ENCODE data around the gene TMEM272. TPM values are rescaled to one million over a fixed set of nuclear protein-coding genes. Genes with fewer than 3 reads are reported as not detected.

TMEM272 gene
- total and polyA plus RNA-seq, 2 of the 13 experiments (the other 11 are each of a cell fraction or from before 2014, with no cell fraction given), result 0.37 to 0.62 TPM

GRCh38 chr13:51843529-51843928, 1.4 kb downstream of the TMEM272 start:
- ATAC-seq, result no peak
- WGBS (ENCODE audit: low lambda C conversion rate), result 77% methylated on average over 3 of the region's 3 CpGs

More at GRCh38 chr13:51843529-51843928, 1.4 kb downstream of the TMEM272 start:
- no peaks in the 10 kb centered on the region for H3K36me3 ChIP-seq (replicated peaks in 1 of 2; ENCODE audit: control insufficient read depth in 1 of 2, insufficient read depth in 2 of 2, low read length in 2 of 2)
- TF ChIP-seq CTCF (CRISPR knock-in tag; IDR thresholded peaks at IDR 0.05) (no peak), ZNF749 (CRISPR knock-in tag; IDR thresholded peaks at IDR 0.05; ENCODE audit: borderline replicate concordance) (no peak), TRIM24 (CRISPR knock-in tag; IDR thresholded peaks at IDR 0.05) (no peak), ARID5B (CRISPR knock-in tag; IDR thresholded peaks at IDR 0.05) (no peak), RXRB (CRISPR knock-in tag; IDR thresholded peaks at IDR 0.05; ENCODE audit: borderline replicate concordance) (no peak), STAT6 (CRISPR knock-in tag; IDR thresholded peaks at IDR 0.05; ENCODE audit: borderline replicate concordance) (no peak), DRAP1 (CRISPR knock-in tag; IDR thresholded peaks at IDR 0.05) (no peak), ZNF644 (CRISPR knock-in tag; IDR thresholded peaks at IDR 0.05; ENCODE audit: low read depth) (no peak)
- no TSS peak for BruUV-seq (replicated peaks)
- H3K4me2 ChIP-seq (ENCODE audit: low read depth, low read length), result no peak overlapping the region
- intact Hi-C loops (cut with micrococcal nuclease; ENCODE audit: unreplicated experiment) (no loop called here), in situ Hi-C loops (cut with HindIII; ENCODE audit: extremely low pct_ligation_motif_present, low pct_unique_long_range_greater_than_20kb) (no loop called here)
- H3K79me2 ChIP-seq (ENCODE audit: insufficient read depth, low read length), result no peaks in the 10 kb centered on the region
- no peak overlapping the region for H3K4me3 ChIP-seq (replicated peaks in 1 of 3; ENCODE audit: insufficient read depth in 1 of 3, low read depth in 2 of 3, low read length in 3 of 3)
- ChIA-PET POLR2A (no interaction called here), CTCF (ENCODE audit: low intra/inter-chr PET ratio, low total read pairs) (no interaction called here)
- H3K27me3 ChIP-seq (ENCODE audit: control insufficient read depth in 1 of 2, insufficient read depth in 2 of 2, low read length in 2 of 2), result no peaks in the 10 kb centered on the region
- DNase-seq (ENCODE audit: low spot score) (no peak), FAIRE-seq (no peak)
- no peak overlapping the region for H3K27ac ChIP-seq (ENCODE audit: extremely low read length, insufficient read depth, low read length)
- H2AFZ ChIP-seq (ENCODE audit: low read length), result no peak overlapping the region
- no peaks in the 10 kb centered on the region for H4K20me1 ChIP-seq (ENCODE audit: insufficient read depth, low read length)
- H3K9me3 ChIP-seq (ENCODE audit: low read length), result no peaks in the 10 kb centered on the region
- H3K4me1 ChIP-seq (ENCODE audit: insufficient read depth, low read length), result peaks cover 14% of the 10 kb centered on the region
- H3K9ac ChIP-seq (ENCODE audit: insufficient read depth, low read depth, low read length), result no peak overlapping the region

All from HepG2 (cell line).